ENCODE measurements around the gene MSMB.

- TF ChIP-seq FOXK1 (CRISPR knock-in tag; IDR thresholded peaks at IDR 0.05): no peak
- TF ChIP-seq CTCF (IDR thresholded peaks at IDR 0.05): no peak
- TF ChIP-seq NFYB (CRISPR knock-in tag; conservative IDR thresholded peaks at IDR 0.05; ENCODE audit: low read depth): no peak
- no peak for TF ChIP-seq ATF1 (CRISPR knock-in tag; IDR thresholded peaks at IDR 0.05)
- no peak for TF ChIP-seq PREB (CRISPR knock-in tag; IDR thresholded peaks at IDR 0.05; ENCODE audit: borderline replicate concordance)
- TF ChIP-seq ESRRA (CRISPR knock-in tag; IDR thresholded peaks at IDR 0.05; ENCODE audit: borderline replicate concordance): no peak
- no peak for TF ChIP-seq ZNF416 (CRISPR knock-in tag; IDR thresholded peaks at IDR 0.05)
- TF ChIP-seq JUN (CRISPR knock-in tag; IDR thresholded peaks at IDR 0.05): no peak
- no peak for TF ChIP-seq PRDM15 (CRISPR knock-in tag; IDR thresholded peaks at IDR 0.05)
- TF ChIP-seq USF2 (CRISPR knock-in tag; IDR thresholded peaks at IDR 0.05): no peak
- TF ChIP-seq MAX (CRISPR knock-in tag; IDR thresholded peaks at IDR 0.05): no peak
Measured at GRCh38 chr10:46079831-46080585, 33.9 kb upstream of the MSMB start.
